Tibial nerve (tissue), 4 donors: ENCODE data around the gene ANKRD11. TPM values are rescaled to one million over a fixed set of nuclear protein-coding genes. Genes with fewer than 3 reads are reported as not detected.

Experiments
- DNase-seq, 2 donors: peaks; one replicate each; pipeline ENCODE4 v3.0.0-alpha.2; 2019; ENCODE audit warnings: low spot score in 2 of 2
- H3K27ac ChIP-seq, 4 donors: fragments of 200-600 bp; sonication (generic) in 3 of 4; one replicate each; pipeline ENCODE4 v1.5.1; 2017 to 2019; ENCODE audit warnings: mild to moderate bottlenecking in 1 of 4
- H3K27me3 ChIP-seq, 2 donors: fragments of 200-600 bp; sonication (generic) in 1 of 2; one replicate each; pipeline versions ENCODE4 v1.5.1 to v1.6.0; 2017 to 2019
- H3K36me3 ChIP-seq, 3 donors: fragments of 200-600 bp; sonication (generic); one replicate each; pipeline ENCODE4 v1.5.1; 2018 to 2019
- H3K4me1 ChIP-seq, 4 donors: fragments of 200-600 bp; sonication (generic) in 3 of 4; one replicate each; pipeline ENCODE4 v1.5.1; 2017 to 2019
- H3K4me3 ChIP-seq, 4 donors: fragments of 200-600 bp; sonication (generic) in 3 of 4; one replicate each; pipeline ENCODE4 v1.5.1; 2017 to 2019; ENCODE audit warnings: mild to moderate bottlenecking in 1 of 4, moderate library complexity in 1 of 4
- H3K9me3 ChIP-seq, 4 donors: fragments of 200-600 bp; sonication (generic) in 3 of 4; one replicate each; pipeline ENCODE4 v1.5.1; 2017 to 2019
- EP300 ChIP-seq, 2 donors: sonication (generic); formaldehyde crosslinking; IDR thresholded peaks; one replicate each; pipeline ENCODE4 v1.6.1; 2017; ENCODE audit warnings: antibody characterized with exemption in 2 of 2, mild to moderate bottlenecking in 1 of 2
- POLR2A ChIP-seq, 2 donors: fragments of 450-650 bp; IDR thresholded peaks; one replicate each; pipeline ENCODE4 v1.6.1; 2017; ENCODE audit warnings: antibody characterized with exemption in 2 of 2, mild to moderate bottlenecking in 2 of 2, moderate library complexity in 2 of 2
- WGBS, 2 donors: methylation state at CpG; one replicate each; pipeline ENCODE4 v1.1.5; 2018; 5-methylcytosine and 5-hydroxymethylcytosine counted together
- total RNA-seq, 4 donors: library from RNA; depleted of rRNA; stranded (reverse); fragments of >200 nt; gene quantifications; one replicate each; pipeline ENCODE4 v1.1.0, GENCODE V29; 2016
- TF ChIP-seq, protein P1 (sequence below), 5 experiments: fragments of 200-600 bp in 3 of 5; fragments of 450-650 bp in 2 of 5; sonication (generic) in 3 of 5; IDR thresholded peaks; one replicate each; pipeline ENCODE4 v1.5.1; 2016 to 2019; ENCODE audit warnings: antibody characterized with exemption in 5 of 5, mild to moderate bottlenecking in 3 of 5, moderate library complexity in 2 of 5

Gene ANKRD11
- total RNA-seq, 4 donors from 2014 or later, result 104 to 177 (median 112) TPM

- H3K36me3 ChIP-seq, result peaks cover 2 to 98% (median 24%) of the 10 kb centered on the region in 3 donors
- no peak overlapping the region for H3K4me3 ChIP-seq
- WGBS, 2 donors, result 94 to 96% methylated on average over 20 of the region's 20 CpGs
- H3K27ac ChIP-seq, result no peak overlapping the region
- TF ChIP-seq, protein P1, sequence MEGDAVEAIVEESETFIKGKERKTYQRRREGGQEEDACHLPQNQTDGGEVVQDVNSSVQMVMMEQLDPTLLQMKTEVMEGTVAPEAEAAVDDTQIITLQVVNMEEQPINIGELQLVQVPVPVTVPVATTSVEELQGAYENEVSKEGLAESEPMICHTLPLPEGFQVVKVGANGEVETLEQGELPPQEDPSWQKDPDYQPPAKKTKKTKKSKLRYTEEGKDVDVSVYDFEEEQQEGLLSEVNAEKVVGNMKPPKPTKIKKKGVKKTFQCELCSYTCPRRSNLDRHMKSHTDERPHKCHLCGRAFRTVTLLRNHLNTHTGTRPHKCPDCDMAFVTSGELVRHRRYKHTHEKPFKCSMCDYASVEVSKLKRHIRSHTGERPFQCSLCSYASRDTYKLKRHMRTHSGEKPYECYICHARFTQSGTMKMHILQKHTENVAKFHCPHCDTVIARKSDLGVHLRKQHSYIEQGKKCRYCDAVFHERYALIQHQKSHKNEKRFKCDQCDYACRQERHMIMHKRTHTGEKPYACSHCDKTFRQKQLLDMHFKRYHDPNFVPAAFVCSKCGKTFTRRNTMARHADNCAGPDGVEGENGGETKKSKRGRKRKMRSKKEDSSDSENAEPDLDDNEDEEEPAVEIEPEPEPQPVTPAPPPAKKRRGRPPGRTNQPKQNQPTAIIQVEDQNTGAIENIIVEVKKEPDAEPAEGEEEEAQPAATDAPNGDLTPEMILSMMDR (IDR thresholded peaks at IDR 0.05), result no peak
- TF ChIP-seq EP300 (IDR thresholded peaks at IDR 0.05) (no peak), POLR2A (IDR thresholded peaks at IDR 0.05) (no peak)
- peaks cover 0 to 15% (median 0%) of the 10 kb centered on the region in 4 donors for H3K4me1 ChIP-seq
- H3K9me3 ChIP-seq, result no peaks in the 10 kb centered on the region
- H3K27me3 ChIP-seq, result no peaks in the 10 kb centered on the region
- DNase-seq, result no peak
Measured at GRCh38 chr16:89281829-89282228, 208.5 kb downstream of the ANKRD11 start.

DNA sequence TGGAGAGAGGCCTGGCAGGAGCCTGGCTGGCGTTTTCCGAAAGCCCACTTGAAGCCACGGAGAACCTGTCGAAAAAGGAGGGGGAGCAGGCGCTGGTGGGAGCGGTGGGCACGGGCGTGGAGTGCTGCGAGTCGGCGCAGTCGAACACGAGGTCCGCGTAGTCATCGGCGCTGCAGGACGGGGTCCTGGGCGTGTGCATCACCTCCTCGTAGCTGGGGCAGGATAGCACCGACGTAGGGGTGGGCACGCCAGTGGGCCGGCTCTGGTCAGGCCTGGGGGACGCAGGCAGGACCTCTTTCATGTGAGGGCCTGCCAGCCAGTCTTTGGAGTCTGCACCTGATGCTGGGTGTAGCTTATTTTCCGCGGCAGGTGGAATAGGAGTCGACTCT lies 209.2 kb downstream of the ANKRD11 start:
- H3K4me3 ChIP-seq, result no peak overlapping the region
- no peaks in the 10 kb centered on the region for H3K9me3 ChIP-seq
- H3K4me1 ChIP-seq, result peaks cover 0 to 19% (median 0%) of the 10 kb centered on the region in 4 donors
- 95 to 96% methylated on average over 28 of the region's 28 CpGs for WGBS, 2 donors
- no peak for DNase-seq
- H3K27ac ChIP-seq, result no peak overlapping the region
- TF ChIP-seq, protein P1 (IDR thresholded peaks at IDR 0.05), result no peak
- TF ChIP-seq POLR2A (IDR thresholded peaks at IDR 0.05) (no peak), EP300 (IDR thresholded peaks at IDR 0.05) (no peak)
- H3K36me3 ChIP-seq, result peaks cover 2 to 98% (median 22%) of the 10 kb centered on the region in 3 donors
- H3K27me3 ChIP-seq, result no peaks in the 10 kb centered on the region

GRCh38 chr16:89280546-89281188 lies 209.7 kb downstream of the ANKRD11 start:
- peaks cover 0 to 19% (median 0%) of the 10 kb centered on the region in 4 donors for H3K4me1 ChIP-seq
- no peaks in the 10 kb centered on the region for H3K27me3 ChIP-seq
- no peak overlapping the region for H3K4me3 ChIP-seq
- no peak overlapping the region for H3K27ac ChIP-seq
- TF ChIP-seq, protein P1 (IDR thresholded peaks at IDR 0.05), result no peak
- TF ChIP-seq EP300 (IDR thresholded peaks at IDR 0.05) (no peak), POLR2A (IDR thresholded peaks at IDR 0.05) (no peak)
- DNase-seq, result no peak
- no peaks in the 10 kb centered on the region for H3K9me3 ChIP-seq
- peaks cover 2 to 98% (median 18%) of the 10 kb centered on the region in 3 donors for H3K36me3 ChIP-seq
- WGBS, 2 donors, result 92 to 94% methylated on average over 40 to 41 of the region's 44 CpGs

DNA sequence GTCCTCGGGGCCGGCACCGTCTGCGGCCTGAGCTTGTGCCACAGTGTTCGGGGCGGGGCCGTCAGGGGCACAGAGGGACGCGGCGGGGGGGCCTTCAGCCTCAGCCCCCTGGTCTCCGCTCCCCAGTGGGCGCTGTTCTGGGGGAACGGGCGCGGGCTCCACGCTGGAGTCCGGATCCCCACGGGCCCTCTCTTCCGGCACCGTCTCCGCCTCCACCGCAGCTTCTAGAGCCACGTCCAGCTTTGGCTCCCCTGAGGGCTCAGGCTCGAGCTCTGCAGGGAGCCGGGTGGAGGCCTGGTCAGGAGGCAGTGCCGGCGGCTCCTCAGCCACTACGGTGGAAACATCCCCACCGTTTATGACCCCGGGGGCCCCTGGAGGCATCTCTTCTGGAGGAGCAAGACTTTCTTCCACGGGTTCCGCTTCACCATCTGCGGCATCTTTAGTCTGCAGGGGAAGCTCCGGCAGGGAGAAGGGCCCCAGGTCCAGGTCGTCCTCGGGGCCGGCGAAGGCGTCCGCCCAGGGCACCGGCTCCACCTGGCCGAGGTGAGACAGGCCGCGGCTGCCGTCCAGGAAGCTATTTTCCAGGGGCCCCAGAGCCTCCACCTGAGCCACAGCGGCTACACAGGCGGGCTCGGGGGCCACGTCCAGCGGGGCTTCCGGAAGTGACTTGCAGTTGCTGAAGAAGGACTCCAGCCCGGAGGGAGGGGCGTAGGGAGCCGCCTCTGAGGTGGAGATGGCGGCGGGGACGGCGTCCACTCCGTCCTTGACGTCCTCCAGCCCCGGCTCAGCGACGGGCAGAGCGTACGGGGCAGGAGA lies 210.5 kb downstream of the ANKRD11 start:
- no peak for TF ChIP-seq POLR2A (IDR thresholded peaks at IDR 0.05)
- TF ChIP-seq EP300 (IDR thresholded peaks at IDR 0.05), result no peak
- TF ChIP-seq, protein P1 (IDR thresholded peaks at IDR 0.05), result no peak
- H3K4me3 ChIP-seq, result no peak overlapping the region
- DNase-seq, result no peak
- H3K9me3 ChIP-seq, result no peaks in the 10 kb centered on the region
- peaks cover 2 to 98% (median 10%) of the 10 kb centered on the region in 3 donors for H3K36me3 ChIP-seq
- WGBS, 2 donors, result 94 to 95% methylated on average over 46 to 50 of the region's 65 CpGs
- H3K4me1 ChIP-seq, result peaks cover 0 to 19% (median 0%) of the 10 kb centered on the region in 4 donors
- H3K27me3 ChIP-seq, result no peaks in the 10 kb centered on the region
- no peak overlapping the region for H3K27ac ChIP-seq
